ENCODE data around the gene ME3. TPM values are rescaled to one million over a fixed set of nuclear protein-coding genes. Genes with fewer than 3 reads are reported as not detected.

The ME3 gene
- total RNA-seq, 1 experiment from 2014 or later, result not detected

GRCh38 chr11:86692746-86693145, 20.3 kb upstream of the ME3 start:
- no peak for DNase-seq (ENCODE audit: low spot score)

GRCh38 chr11:86692317-86692716, 19.9 kb upstream of the ME3 start:
- no peak for DNase-seq (ENCODE audit: low spot score)

- DNase-seq (ENCODE audit: low spot score), result peak; percentile 62
Observed at GRCh38 chr11:86688398-86689179, 16.2 kb upstream of the ME3 start.

- no peak for DNase-seq (ENCODE audit: low spot score)
Observed at GRCh38 chr11:86687185-86687778, 14.9 kb upstream of the ME3 start.

GRCh38 chr11:86686531-86686930, 14.1 kb upstream of the ME3 start:
- no peak for DNase-seq (ENCODE audit: low spot score)

GRCh38 chr11:86681483-86681756, 9.0 kb upstream of the ME3 start:
- no peak for DNase-seq (ENCODE audit: low spot score)

GRCh38 chr11:86680716-86681482, 8.5 kb upstream of the ME3 start:
- no peak for DNase-seq (ENCODE audit: low spot score)

GRCh38 chr11:86678823-86679222, 6.4 kb upstream of the ME3 start:
- peak; percentile 21 for DNase-seq (ENCODE audit: low spot score)

- DNase-seq (ENCODE audit: low spot score), result no peak
Observed at GRCh38 chr11:86678296-86678695, 5.9 kb upstream of the ME3 start.

- no peak for DNase-seq (ENCODE audit: low spot score)
Observed at GRCh38 chr11:86676533-86677154, 4.2 kb upstream of the ME3 start.

GRCh38 chr11:86676010-86676409, 3.6 kb upstream of the ME3 start:
- DNase-seq (ENCODE audit: low spot score), result no peak

GRCh38 chr11:86675017-86675416, 2.6 kb upstream of the ME3 start:
- no peak for DNase-seq (ENCODE audit: low spot score)

- no peak for DNase-seq (ENCODE audit: low spot score)
Observed at GRCh38 chr11:86673872-86674750, 1.7 kb upstream of the ME3 start.

GRCh38 chr11:86673055-86673843, 833 bp upstream of the ME3 start:
- DNase-seq (ENCODE audit: low spot score), result no peak

GRCh38 chr11:86671531-86672006, 847 bp downstream of the ME3 start:
- no peak for DNase-seq (ENCODE audit: low spot score)

GRCh38 chr11:86670911-86671310, 1.5 kb downstream of the ME3 start:
- no peak for DNase-seq (ENCODE audit: low spot score)

- peak; percentile 24 for DNase-seq (ENCODE audit: low spot score)
Observed at GRCh38 chr11:86670181-86670580, 2.2 kb downstream of the ME3 start.

GRCh38 chr11:86669424-86669823, 3.0 kb downstream of the ME3 start:
- no peak for DNase-seq (ENCODE audit: low spot score)

- DNase-seq (ENCODE audit: low spot score), result no peak
Observed at GRCh38 chr11:86668929-86669328, 3.5 kb downstream of the ME3 start.

- DNase-seq (ENCODE audit: low spot score), result no peak
Observed at GRCh38 chr11:86666193-86666592, 6.2 kb downstream of the ME3 start.

GRCh38 chr11:86664930-86665329, 7.5 kb downstream of the ME3 start:
- no peak for DNase-seq (ENCODE audit: low spot score)

All from H4 (cell line).